Stimulated activated CD4-positive, alpha-beta T cell treated with anti-CD3 and anti-CD28 coated beads, Interleukin-15, amount 100 ng/mL, for 48 hours (primary cell): ENCODE data around the gene SMTN.
"Not testable (repeated sequence)": the region's sequence is repeated elsewhere in the genome, so short reads cannot be mapped to it uniquely, and the experiment has no call there.

Source experiments
- DNase-seq, 2 donors: peaks; one replicate each; pipeline ENCODE4 v3.0.0-alpha.2; 2020; ENCODE audit warnings: low read depth in 2 of 2

The SMTN gene

GRCh38 chr22:31080848-31081649 is at the start of gene SMTN:
TSS of gene SMTN (plus strand) at chr22:31081318. CDS start at chr22:31083259, 1,941 bp downstream.
- DNase-seq = peak; percentile 71 to 87

- DNase-seq = no peak
Observed at GRCh38 chr22:31036671-31037550, 44.2 kb upstream of the SMTN start.

GRCh38 chr22:31038686-31039085 is 42.4 kb upstream of the SMTN start:
- DNase-seq = no peak

GRCh38 chr22:31039393-31039792 is 41.7 kb upstream of the SMTN start:
- no peak for DNase-seq

GRCh38 chr22:31040542-31041398 is 40.3 kb upstream of the SMTN start:
- no peak for DNase-seq

- no peak for DNase-seq
Observed at GRCh38 chr22:31044262-31044861, 36.8 kb upstream of the SMTN start.

GRCh38 chr22:31045900-31046538 is 35.1 kb upstream of the SMTN start:
- no peak for DNase-seq

GRCh38 chr22:31046539-31047226 is 34.4 kb upstream of the SMTN start:
- no peak for DNase-seq

GRCh38 chr22:31048570-31048969 is 32.5 kb upstream of the SMTN start:
- DNase-seq = no peak

- DNase-seq = no peak
Observed at GRCh38 chr22:31049815-31050420, 31.2 kb upstream of the SMTN start.

GRCh38 chr22:31055117-31055634 is 25.9 kb upstream of the SMTN start:
- DNase-seq = no peak

- no peak for DNase-seq
Observed at GRCh38 chr22:31055635-31056159, 25.4 kb upstream of the SMTN start.

GRCh38 chr22:31056986-31057599 is 24.0 kb upstream of the SMTN start:
- DNase-seq = no peak

- not testable (repeated sequence) for DNase-seq
Observed at GRCh38 chr22:31059663-31060062, 21.5 kb upstream of the SMTN start.

- DNase-seq = no peak
Observed at GRCh38 chr22:31062566-31063230, 18.4 kb upstream of the SMTN start.

- DNase-seq = no peak
Observed at GRCh38 chr22:31064369-31064768, 16.7 kb upstream of the SMTN start.

- no peak for DNase-seq
Observed at GRCh38 chr22:31068970-31069369, 12.1 kb upstream of the SMTN start.

- not testable (repeated sequence) for DNase-seq
Observed at GRCh38 chr22:31069691-31070314, 11.3 kb upstream of the SMTN start.
